HEK293 (cell line): ENCODE measurements around the gene ALDH16A1.

Source experiments
- FEZF1 ChIP-seq: fragments of 450-650 bp; formaldehyde crosslinking; IDR thresholded peaks from 2 replicates; pipeline ENCODE4 v1.5.1; 2016; ENCODE audit warnings: missing biosample characterization, missing genetic modification characterization
- SP2 ChIP-seq: fragments of 450-650 bp; formaldehyde crosslinking; IDR thresholded peaks from 2 replicates; pipeline ENCODE4 v1.5.1; 2016; ENCODE audit warnings: missing biosample characterization, missing genetic modification characterization
- ZBTB20 ChIP-seq: fragments of 450-650 bp; formaldehyde crosslinking; IDR thresholded peaks from 2 replicates; pipeline ENCODE4 v1.5.1; 2016; ENCODE audit warnings: missing biosample characterization, missing genetic modification characterization
- ZBTB21 ChIP-seq: fragments of 450-650 bp; formaldehyde crosslinking; IDR thresholded peaks from 2 replicates; pipeline ENCODE4 v1.5.1; 2017; ENCODE audit warnings: missing biosample characterization, missing genetic modification characterization
- ZFP69B ChIP-seq: fragments of 450-650 bp; formaldehyde crosslinking; IDR thresholded peaks from 2 replicates; pipeline ENCODE4 v1.5.1; 2016; ENCODE audit warnings: missing biosample characterization, missing genetic modification characterization
- ZNF202 ChIP-seq: fragments of 450-650 bp; formaldehyde crosslinking; IDR thresholded peaks from 2 replicates; pipeline ENCODE4 v1.5.1; 2016; ENCODE audit warnings: missing biosample characterization, missing genetic modification characterization, borderline replicate concordance
- ZNF211 ChIP-seq: fragments of 450-650 bp; formaldehyde crosslinking; IDR thresholded peaks from 2 replicates; pipeline ENCODE4 v1.5.1; 2016; ENCODE audit warnings: low read depth, missing biosample characterization, missing genetic modification characterization
- ZNF37A ChIP-seq: fragments of 450-650 bp; IDR thresholded peaks from 2 replicates; pipeline ENCODE4 v1.5.1; 2018; ENCODE audit warnings: missing biosample characterization, missing genetic modification characterization
- ZNF426 ChIP-seq: fragments of 450-650 bp; formaldehyde crosslinking; IDR thresholded peaks from 2 replicates; pipeline ENCODE4 v1.5.1; 2017; ENCODE audit warnings: missing biosample characterization, missing genetic modification characterization, mild to moderate bottlenecking, inconsistent platforms, moderate library complexity
- ZNF521 ChIP-seq: fragments of 450-650 bp; formaldehyde crosslinking; IDR thresholded peaks from 2 replicates; pipeline ENCODE4 v1.5.1; 2017; ENCODE audit warnings: missing biosample characterization, mild to moderate bottlenecking, missing genetic modification characterization
- ZNF555 ChIP-seq: fragments of 450-650 bp; formaldehyde crosslinking; conservative IDR thresholded peaks from 2 replicates; pipeline ENCODE4 v1.5.1; 2017; ENCODE audit warnings: missing biosample characterization, mild to moderate bottlenecking, missing genetic modification characterization, inconsistent platforms
- ZNF561 ChIP-seq: fragments of 450-650 bp; IDR thresholded peaks from 2 replicates; pipeline ENCODE4 v1.5.1; 2018; ENCODE audit warnings: missing biosample characterization, missing genetic modification characterization, borderline replicate concordance
- ZNF600 ChIP-seq: fragments of 450-650 bp; formaldehyde crosslinking; IDR thresholded peaks from 2 replicates; pipeline ENCODE4 v1.5.1; 2016; ENCODE audit warnings: missing biosample characterization, missing genetic modification characterization
- ZNF623 ChIP-seq: fragments of 450-650 bp; formaldehyde crosslinking; IDR thresholded peaks from 2 replicates; pipeline ENCODE4 v1.5.1; 2016; ENCODE audit warnings: missing biosample characterization, missing genetic modification characterization
- TF ChIP-seq, protein P1 (sequence below): fragments of 450-650 bp; formaldehyde crosslinking; IDR thresholded peaks from 2 replicates; pipeline ENCODE4 v1.5.1; 2016; ENCODE audit warnings: missing biosample characterization, missing genetic modification characterization
- TF ChIP-seq, protein P2 (sequence below): fragments of 450-650 bp; formaldehyde crosslinking; optimal IDR thresholded peaks from 2 replicates; pipeline ENCODE3; 2016; ENCODE audit warnings: missing biosample characterization, mild to moderate bottlenecking, missing genetic modification characterization
- TF ChIP-seq, protein P3 (sequence below): fragments of 450-650 bp; formaldehyde crosslinking; IDR thresholded peaks from 2 replicates; pipeline ENCODE4; 2016; ENCODE audit warnings: missing biosample characterization, missing genetic modification characterization
- TF ChIP-seq, protein P4 (sequence below): fragments of 450-650 bp; formaldehyde crosslinking; IDR thresholded peaks from 2 replicates; pipeline ENCODE4 v1.5.1; 2017; ENCODE audit warnings: missing biosample characterization, missing genetic modification characterization
- TF ChIP-seq, protein P5 (sequence below): fragments of 450-650 bp; formaldehyde crosslinking; IDR thresholded peaks from 2 replicates; pipeline ENCODE4 v1.5.1; 2016; ENCODE audit warnings: missing biosample characterization, missing genetic modification characterization, low read depth
- TF ChIP-seq, protein P6 (sequence below): fragments of 450-650 bp; formaldehyde crosslinking; IDR thresholded peaks from 2 replicates; pipeline ENCODE4 v1.5.1; 2016; ENCODE audit warnings: missing biosample characterization, missing genetic modification characterization
- TF ChIP-seq, protein P7 (sequence below): fragments of 450-650 bp; formaldehyde crosslinking; IDR thresholded peaks from 2 replicates; pipeline ENCODE4 v1.5.1; 2017; ENCODE audit warnings: missing biosample characterization, missing genetic modification characterization
- TF ChIP-seq, protein P8 (sequence below): fragments of 450-650 bp; formaldehyde crosslinking; IDR thresholded peaks from 2 replicates; pipeline ENCODE4 v1.5.1; 2016; ENCODE audit warnings: missing biosample characterization, missing genetic modification characterization
- TF ChIP-seq, protein P9 (sequence below): fragments of 450-650 bp; formaldehyde crosslinking; IDR thresholded peaks from 2 replicates; pipeline ENCODE4 v1.5.1; 2016; ENCODE audit warnings: missing biosample characterization, missing genetic modification characterization

ALDH16A1 gene

DNA sequence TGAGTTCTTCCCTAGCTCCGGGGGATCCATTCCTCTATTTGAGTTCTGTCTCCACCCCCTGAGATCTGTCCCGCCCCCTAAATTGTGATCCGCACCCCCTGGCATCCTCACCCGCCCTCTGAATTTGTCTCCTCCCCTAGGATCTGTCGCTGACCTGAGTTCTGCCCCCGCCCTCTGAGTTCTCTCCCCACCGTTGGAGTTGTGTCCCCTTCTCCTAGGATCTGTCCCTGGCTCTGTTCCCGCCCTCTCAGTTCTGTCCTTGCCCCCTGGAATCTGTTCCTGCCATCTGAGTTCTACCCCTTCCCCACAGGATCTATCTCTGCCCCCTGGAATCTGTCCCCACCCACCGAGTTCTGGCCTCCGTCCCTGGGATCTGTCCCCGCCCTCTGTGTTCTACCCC, 10.7 kb upstream of the ALDH16A1 start (continued):
- TF ChIP-seq, protein P1, sequence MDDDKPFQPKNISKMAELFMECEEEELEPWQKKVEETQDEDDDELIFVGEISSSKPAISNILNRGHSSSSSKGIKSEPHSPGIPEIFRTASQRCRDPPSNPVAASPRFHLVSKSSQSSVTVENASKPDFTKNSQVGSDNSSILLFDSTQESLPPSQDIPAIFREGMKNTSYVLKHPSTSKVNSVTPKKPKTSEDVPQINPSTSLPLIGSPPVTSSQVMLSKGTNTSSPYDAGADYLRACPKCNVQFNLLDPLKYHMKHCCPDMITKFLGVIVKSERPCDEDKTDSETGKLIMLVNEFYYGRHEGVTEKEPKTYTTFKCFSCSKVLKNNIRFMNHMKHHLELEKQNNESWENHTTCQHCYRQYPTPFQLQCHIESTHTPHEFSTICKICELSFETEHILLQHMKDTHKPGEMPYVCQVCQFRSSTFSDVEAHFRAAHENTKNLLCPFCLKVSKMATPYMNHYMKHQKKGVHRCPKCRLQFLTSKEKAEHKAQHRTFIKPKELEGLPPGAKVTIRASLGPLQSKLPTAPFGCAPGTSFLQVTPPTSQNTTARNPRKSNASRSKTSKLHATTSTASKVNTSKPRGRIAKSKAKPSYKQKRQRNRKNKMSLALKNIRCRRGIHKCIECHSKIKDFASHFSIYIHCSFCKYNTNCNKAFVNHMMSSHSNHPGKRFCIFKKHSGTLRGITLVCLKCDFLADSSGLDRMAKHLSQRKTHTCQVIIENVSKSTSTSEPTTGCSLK = no peak
- no peak for TF ChIP-seq ZNF37A
- TF ChIP-seq ZFP69B = no peak
- TF ChIP-seq ZBTB20 (tag by site-specific recombination) = peak; percentile 60
- TF ChIP-seq, protein P2, sequence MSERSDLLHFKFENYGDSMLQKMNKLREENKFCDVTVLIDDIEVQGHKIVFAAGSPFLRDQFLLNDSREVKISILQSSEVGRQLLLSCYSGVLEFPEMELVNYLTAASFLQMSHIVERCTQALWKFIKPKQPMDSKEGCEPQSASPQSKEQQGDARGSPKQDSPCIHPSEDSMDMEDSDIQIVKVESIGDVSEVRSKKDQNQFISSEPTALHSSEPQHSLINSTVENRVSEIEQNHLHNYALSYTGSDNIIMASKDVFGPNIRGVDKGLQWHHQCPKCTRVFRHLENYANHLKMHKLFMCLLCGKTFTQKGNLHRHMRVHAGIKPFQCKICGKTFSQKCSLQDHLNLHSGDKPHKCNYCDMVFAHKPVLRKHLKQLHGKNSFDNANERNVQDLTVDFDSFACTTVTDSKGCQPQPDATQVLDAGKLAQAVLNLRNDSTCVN = no peak
- TF ChIP-seq ZNF561 (tag by site-specific recombination) = no peak
- TF ChIP-seq, protein P3, sequence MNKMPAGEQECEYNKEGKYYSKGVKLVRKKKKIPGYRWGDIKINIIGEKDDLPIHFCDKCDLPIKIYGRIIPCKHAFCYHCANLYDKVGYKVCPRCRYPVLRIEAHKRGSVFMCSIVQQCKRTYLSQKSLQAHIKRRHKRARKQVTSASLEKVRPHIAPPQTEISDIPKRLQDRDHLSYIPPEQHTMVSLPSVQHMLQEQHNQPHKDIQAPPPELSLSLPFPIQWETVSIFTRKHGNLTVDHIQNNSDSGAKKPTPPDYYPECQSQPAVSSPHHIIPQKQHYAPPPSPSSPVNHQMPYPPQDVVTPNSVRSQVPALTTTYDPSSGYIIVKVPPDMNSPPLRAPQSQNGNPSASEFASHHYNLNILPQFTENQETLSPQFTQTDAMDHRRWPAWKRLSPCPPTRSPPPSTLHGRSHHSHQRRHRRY = no peak
- TF ChIP-seq, protein P4, sequence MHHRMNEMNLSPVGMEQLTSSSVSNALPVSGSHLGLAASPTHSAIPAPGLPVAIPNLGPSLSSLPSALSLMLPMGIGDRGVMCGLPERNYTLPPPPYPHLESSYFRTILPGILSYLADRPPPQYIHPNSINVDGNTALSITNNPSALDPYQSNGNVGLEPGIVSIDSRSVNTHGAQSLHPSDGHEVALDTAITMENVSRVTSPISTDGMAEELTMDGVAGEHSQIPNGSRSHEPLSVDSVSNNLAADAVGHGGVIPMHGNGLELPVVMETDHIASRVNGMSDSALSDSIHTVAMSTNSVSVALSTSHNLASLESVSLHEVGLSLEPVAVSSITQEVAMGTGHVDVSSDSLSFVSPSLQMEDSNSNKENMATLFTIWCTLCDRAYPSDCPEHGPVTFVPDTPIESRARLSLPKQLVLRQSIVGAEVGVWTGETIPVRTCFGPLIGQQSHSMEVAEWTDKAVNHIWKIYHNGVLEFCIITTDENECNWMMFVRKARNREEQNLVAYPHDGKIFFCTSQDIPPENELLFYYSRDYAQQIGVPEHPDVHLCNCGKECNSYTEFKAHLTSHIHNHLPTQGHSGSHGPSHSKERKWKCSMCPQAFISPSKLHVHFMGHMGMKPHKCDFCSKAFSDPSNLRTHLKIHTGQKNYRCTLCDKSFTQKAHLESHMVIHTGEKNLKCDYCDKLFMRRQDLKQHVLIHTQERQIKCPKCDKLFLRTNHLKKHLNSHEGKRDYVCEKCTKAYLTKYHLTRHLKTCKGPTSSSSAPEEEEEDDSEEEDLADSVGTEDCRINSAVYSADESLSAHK = 0 out of 2 replicates have a peak, but pooled peaks have one; percentile 27
- TF ChIP-seq, protein P5, sequence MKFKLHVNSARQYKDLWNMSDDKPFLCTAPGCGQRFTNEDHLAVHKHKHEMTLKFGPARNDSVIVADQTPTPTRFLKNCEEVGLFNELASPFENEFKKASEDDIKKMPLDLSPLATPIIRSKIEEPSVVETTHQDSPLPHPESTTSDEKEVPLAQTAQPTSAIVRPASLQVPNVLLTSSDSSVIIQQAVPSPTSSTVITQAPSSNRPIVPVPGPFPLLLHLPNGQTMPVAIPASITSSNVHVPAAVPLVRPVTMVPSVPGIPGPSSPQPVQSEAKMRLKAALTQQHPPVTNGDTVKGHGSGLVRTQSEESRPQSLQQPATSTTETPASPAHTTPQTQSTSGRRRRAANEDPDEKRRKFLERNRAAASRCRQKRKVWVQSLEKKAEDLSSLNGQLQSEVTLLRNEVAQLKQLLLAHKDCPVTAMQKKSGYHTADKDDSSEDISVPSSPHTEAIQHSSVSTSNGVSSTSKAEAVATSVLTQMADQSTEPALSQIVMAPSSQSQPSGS (tag by site-specific recombination) = no peak
- TF ChIP-seq, protein P6, sequence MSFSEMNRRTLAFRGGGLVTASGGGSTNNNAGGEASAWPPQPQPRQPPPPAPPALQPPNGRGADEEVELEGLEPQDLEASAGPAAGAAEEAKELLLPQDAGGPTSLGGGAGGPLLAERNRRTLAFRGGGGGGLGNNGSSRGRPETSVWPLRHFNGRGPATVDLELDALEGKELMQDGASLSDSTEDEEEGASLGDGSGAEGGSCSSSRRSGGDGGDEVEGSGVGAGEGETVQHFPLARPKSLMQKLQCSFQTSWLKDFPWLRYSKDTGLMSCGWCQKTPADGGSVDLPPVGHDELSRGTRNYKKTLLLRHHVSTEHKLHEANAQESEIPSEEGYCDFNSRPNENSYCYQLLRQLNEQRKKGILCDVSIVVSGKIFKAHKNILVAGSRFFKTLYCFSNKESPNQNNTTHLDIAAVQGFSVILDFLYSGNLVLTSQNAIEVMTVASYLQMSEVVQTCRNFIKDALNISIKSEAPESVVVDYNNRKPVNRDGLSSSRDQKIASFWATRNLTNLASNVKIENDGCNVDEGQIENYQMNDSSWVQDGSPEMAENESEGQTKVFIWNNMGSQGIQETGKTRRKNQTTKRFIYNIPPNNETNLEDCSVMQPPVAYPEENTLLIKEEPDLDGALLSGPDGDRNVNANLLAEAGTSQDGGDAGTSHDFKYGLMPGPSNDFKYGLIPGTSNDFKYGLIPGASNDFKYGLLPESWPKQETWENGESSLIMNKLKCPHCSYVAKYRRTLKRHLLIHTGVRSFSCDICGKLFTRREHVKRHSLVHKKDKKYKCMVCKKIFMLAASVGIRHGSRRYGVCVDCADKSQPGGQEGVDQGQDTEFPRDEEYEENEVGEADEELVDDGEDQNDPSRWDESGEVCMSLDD (tag by site-specific recombination) = 0 out of 2 replicates have a peak, but pooled peaks have one; percentile 9
- TF ChIP-seq, protein P7, sequence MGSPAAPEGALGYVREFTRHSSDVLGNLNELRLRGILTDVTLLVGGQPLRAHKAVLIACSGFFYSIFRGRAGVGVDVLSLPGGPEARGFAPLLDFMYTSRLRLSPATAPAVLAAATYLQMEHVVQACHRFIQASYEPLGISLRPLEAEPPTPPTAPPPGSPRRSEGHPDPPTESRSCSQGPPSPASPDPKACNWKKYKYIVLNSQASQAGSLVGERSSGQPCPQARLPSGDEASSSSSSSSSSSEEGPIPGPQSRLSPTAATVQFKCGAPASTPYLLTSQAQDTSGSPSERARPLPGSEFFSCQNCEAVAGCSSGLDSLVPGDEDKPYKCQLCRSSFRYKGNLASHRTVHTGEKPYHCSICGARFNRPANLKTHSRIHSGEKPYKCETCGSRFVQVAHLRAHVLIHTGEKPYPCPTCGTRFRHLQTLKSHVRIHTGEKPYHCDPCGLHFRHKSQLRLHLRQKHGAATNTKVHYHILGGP = no peak
- TF ChIP-seq, protein P8, sequence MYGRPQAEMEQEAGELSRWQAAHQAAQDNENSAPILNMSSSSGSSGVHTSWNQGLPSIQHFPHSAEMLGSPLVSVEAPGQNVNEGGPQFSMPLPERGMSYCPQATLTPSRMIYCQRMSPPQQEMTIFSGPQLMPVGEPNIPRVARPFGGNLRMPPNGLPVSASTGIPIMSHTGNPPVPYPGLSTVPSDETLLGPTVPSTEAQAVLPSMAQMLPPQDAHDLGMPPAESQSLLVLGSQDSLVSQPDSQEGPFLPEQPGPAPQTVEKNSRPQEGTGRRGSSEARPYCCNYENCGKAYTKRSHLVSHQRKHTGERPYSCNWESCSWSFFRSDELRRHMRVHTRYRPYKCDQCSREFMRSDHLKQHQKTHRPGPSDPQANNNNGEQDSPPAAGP (tag by site-specific recombination) = no peak
- no peak for TF ChIP-seq ZNF600
- TF ChIP-seq ZNF202 (tag by site-specific recombination) = no peak
- no peak for TF ChIP-seq ZNF211 (tag by site-specific recombination)
- TF ChIP-seq, protein P9, sequence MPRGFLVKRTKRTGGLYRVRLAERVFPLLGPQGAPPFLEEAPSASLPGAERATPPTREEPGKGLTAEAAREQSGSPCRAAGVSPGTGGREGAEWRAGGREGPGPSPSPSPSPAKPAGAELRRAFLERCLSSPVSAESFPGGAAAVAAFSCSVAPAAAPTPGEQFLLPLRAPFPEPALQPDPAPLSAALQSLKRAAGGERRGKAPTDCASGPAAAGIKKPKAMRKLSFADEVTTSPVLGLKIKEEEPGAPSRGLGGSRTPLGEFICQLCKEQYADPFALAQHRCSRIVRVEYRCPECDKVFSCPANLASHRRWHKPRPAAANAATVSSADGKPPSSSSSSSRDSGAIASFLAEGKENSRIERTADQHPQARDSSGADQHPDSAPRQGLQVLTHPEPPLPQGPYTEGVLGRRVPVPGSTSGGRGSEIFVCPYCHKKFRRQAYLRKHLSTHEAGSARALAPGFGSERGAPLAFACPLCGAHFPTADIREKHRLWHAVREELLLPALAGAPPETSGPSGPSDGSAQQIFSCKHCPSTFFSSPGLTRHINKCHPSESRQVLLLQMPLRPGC = no peak
- TF ChIP-seq ZBTB21 (tag by site-specific recombination) = no peak
- TF ChIP-seq ZNF555 (tag by site-specific recombination) = no peak
- TF ChIP-seq ZNF426 (tag by site-specific recombination) = no peak
- no peak for TF ChIP-seq ZNF521 (tag by site-specific recombination)
- TF ChIP-seq ZNF623 = no peak
- peak; percentile 33 for TF ChIP-seq SP2 (tag by site-specific recombination)
- no peak for TF ChIP-seq FEZF1 (tag by site-specific recombination)
